Middle frontal gyrus (tissue), 1 donor: ENCODE data around the gene TIPIN.
"Not testable (repeated sequence)": the region's sequence is repeated elsewhere in the genome, so short reads cannot be mapped to it uniquely, and the experiment has no call there.

ENCODE experiments used
- DNase-seq: peaks from one replicate; pipeline ENCODE4 v3.0.0-alpha.2; 2015; ENCODE audit warnings: low spot score; ENCODE audit errors: extremely low spot score

The TIPIN gene

DNA sequence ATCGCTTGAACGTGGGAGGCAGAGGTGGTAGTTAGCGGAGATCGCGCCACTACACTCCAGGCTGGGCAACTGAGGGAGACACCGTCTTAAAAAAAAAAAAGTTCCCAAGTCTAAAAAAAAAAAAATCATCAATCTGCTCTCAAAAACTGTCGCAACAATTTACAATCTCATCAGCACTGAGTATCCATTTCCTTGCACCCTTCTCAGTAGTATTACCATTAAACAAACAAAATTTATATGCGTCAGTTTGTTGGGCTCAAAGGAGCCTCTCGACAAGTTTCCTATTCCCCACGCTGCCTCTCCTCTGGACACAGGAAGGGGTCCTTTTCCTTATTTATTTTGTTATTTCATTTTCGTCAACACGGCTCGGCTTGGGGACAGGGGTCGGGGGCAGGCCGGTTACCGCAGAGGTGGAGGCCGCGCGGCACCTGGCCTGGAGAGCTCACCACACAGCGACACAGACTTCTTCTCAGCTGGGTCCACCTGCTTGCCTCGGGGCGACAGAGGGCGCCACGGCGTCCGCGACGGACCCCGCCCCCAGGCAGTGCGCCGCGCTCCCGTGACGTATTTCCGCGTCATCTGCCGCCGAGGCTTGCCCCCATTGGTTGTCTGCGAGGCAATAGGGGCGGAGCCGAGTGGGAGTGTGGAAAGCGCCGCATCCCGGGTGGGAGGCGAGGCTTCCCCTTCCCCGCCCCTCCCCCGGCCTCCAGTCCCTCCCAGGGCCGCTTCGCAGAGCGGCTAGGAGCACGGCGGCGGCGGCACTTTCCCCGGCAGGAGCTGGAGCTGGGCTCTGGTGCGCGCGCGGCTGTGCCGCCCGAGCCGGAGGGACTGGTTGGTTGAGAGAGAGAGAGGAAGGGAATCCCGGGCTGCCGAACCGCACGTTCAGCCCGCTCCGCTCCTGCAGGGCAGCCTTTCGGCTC lies 30.0 kb upstream of the TIPIN start, which contains the start of gene MAP2K1:
Gene MAP2K1 (plus strand): TSS at position 709 of the 920 bp plus-strand sequence. CDS start 436 bp downstream, outside the sequence.
- peak; percentile 96 for DNase-seq

DNA sequence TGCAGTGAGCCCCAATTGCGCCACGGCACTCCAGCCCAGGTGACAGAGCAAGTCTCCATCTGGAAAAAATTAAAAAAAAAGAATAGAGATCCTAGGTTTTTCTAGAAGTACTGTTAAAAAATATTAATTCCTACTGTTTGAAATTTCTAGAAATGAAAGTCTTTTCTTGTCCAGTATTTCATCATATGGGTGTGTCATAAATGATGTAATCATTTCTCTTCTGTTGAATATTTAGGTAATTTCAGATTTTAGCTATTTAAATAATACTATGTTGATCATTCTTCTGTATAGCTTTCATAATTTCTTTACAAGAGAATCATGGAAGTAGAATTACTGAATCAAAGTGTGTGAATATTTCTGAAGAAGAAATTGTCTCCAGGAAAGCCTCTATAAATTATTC lies 24.9 kb upstream of the TIPIN start:
- not testable (repeated sequence) for DNase-seq

DNA sequence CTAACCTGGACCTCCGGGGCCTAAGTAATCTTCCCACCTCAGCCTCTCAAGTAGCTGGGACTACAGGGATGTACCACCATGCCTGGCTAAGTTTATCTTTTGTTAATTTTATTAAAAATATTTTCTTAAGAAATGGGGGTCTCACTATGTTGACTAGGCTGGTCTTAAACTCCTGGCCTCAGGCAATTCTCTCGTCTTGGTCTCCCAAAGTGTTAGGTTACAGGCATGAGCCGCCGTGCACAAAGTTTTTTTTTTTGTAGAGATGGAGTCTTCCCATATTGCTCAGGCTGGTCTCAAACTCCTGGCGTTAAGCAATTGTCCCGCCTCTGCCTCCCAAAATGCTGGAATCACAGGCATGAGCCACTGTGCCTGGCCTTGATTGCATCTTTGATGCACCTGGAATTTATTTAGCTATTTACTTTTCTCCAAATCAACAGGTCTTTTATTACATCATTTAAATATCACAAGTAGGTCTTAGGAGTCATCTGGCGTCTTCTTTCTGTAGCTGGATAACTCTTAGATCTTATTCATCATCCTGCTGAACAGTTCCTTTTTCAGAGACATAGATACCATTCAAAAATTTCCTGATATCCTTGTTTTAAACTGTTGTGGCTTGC lies 22.4 kb upstream of the TIPIN start:
- DNase-seq = no peak

DNA sequence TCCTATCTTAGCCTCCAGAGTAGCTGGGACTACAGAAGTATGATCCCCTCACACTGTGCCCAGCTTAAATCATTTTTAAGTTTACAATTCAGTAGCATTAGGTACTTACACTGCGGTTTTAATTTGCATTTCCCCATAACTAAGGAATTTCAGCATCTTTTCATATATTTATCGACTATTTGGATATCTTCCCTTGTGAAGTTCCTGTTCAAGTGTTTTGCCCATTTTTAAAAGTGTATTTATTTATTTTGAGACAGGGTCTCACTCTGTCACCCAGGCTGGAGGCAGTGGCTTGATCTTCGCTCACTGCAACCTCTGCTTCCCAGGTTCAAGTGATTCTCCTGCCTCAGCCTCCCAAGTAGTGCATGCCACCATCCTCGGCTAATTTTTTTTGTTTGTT lies 17.7 kb upstream of the TIPIN start:
- DNase-seq = no peak

DNA sequence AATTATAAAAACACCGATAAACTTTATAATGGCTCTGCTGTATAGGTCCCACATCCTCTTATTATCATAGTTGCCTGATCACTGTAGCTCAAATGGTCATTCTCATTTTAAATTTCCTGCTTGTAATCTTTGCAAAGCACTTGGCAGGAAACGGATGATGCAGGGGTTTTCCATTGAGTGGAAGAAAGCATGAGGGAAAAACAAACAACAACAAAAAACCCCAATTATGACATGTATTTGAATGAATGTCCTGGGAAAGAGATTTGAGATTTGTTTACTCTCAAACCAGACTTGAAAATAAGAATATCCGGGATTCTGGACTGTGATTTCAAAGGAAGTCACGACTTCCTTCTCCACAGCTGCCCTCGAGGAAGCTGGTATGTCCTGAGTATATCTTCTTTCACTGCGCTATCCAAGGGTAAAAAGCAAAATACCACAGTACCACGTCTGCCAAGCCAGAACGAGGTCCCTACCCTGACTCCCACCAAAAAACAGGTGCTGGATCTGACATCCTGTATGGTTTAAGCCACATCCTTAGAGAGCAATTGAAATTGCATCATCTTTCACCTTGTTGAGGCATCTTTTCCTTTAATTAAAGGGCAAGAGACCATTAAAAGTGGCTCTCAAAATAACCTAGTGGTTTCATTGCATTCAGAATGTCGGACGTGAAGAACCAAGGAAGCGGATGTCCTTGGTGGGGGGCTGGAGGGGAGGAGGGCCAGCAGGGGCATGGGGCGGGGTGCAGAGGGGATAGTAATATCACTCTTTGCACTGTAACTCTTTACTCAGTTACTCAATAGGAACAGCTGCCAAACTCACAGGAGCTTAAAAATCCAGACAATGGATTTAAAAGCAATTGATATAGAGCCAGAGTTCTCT lies 13.5 kb upstream of the TIPIN start:
- no peak for DNase-seq

DNA sequence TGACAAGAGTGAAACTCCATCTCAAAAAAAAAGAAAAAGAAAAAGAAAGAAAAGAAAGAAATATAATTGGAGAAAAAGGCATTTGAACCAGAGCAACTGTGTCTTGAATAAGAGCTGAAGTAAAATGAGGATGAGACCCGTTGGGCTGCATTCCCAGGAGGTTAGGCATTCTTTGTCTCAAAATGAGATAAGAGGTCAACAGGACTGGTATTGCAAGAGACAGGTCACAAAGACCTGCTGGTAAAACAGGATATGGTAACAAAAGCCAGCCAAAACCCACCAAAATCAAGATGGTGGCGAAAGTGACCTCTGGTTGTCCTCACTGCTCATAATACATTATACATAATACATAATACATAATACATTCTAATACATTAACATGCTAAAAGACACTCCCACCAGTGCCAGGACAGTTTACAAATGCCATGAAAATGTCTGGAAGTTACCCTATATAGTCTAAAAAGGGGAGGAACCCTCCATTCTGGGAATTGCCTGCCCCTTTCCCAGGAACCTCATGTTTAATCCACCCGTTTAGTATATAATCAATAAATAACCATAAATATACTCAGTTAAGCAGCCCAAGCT lies 8.6 kb upstream of the TIPIN start:
- no peak for DNase-seq

DNA sequence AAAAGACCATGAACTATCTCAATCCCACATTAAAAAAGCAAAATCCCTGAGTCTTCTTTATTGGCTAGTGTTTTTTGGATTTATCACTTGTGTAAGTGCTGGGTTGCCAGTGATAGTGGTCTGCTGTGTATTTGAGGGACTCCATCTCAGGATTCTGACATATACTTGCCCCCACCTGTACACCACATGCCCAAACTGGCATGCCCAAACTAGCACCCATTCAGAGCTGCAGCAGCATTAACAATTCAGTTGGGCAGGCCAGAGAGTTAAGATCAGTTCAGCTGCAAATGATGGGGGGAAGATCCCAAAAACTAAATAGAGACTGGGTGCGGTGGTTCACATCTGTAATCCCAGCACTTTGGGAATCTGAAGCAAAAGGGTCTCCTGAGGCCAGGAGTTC lies 6.3 kb upstream of the TIPIN start:
- no peak for DNase-seq

DNA sequence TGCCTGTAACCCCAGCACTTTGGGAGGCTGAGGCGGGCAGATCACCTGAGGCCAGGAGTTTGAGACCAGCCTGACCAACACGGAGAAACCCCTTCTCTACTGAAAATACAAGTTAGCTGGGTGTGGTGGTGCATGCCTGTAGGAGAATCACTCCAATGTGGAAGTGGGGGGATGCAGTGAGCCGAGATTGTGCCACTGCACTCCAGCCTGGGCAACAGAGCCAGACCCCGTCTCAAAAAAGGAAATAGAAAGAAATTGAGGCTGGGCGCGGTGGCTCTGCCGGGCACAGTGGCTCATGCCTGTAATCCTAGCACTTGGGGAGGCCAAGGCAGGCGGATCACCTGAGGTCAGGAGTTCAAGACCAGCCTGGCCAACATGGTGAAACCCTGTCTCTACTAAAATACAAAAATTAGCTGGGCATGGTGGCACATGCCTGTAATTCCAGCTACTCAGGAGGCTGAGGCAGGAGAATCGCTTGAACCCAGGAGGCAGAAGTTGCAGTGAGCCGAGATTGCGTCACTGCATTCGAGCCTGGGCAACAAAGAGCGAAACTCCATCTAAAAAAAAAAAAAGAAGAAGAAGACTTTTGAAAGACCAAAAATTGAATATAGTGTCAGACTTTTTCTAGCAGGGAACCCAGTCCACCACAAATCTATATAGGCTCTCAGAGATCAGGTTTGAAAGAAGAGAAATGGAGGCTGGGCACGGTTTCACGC lies 5.4 kb upstream of the TIPIN start:
- DNase-seq = not testable (repeated sequence)

DNA sequence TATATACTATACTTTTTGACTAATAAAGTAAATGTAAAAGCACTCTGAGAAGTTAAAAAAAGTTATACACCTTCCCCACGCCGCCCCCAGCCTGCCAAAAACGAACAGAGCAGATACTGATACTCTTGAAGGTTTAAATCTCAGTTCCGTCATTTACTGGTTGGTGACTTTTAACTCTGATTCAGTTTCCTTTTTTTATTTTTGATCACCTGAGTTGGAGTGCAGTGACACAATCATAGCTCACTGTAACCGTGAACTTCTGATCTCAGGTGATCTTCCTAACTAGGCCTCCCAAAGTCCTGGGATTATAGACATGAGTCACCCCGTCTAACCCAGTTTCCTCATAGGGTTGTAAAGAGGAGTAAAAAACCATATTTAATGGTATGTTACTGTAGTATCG lies 3.3 kb upstream of the TIPIN start:
- DNase-seq = no peak

DNA sequence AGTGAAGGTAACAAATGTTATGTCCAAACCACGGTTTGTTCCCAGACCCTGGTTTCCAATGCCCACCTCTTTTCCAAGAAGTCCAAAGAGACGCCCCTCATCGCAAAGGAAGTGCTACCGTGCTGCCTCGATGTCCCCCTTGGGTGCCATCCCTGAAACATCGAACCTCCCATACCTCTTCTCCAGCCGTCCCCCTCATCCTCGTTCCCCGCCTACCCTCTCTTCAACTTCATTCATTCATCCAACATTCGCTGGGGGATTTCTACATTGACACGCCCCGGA lies 467 bp downstream of the TIPIN start:
- DNase-seq = no peak

DNA sequence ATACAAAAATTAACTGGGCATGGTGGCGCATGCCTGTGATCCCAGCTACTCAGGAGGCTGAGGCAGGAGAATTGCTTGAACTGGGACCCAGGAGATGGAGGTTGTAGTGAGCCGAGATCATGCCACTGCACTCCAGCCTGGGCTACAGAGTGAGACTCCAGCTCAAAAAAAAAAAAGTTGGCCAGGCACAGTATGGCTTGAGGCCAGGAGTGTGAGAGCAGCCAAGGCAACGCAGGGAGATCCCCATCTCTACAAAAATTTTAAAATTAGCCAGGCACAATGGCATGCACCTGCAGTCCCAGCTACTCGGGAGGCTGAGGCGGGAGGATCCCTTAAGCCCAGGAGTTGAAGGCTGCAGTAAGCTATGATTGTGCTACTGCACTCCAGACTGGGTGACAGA lies 8.0 kb downstream of the TIPIN start:
- not testable (repeated sequence) for DNase-seq

DNA sequence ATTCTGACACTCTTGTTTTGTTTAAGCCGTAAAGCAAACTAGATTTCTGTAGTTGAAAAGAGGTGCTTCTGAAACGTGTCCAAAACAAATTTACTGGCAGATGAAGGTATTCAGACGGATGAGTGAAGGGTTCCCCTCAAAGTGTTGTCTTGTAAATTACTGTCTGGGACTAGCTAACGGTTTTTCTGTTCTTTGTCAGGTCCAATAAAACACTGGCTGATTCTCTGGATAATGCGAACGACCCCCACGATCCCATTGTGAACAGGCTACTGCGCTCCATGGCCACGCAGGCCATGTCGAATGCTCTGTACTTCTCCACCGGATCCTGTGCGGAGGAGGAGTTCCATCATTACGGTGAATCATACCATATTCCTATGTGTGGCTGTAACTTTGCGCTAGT lies 27.7 kb downstream of the TIPIN start:
- no peak for DNase-seq

DNA sequence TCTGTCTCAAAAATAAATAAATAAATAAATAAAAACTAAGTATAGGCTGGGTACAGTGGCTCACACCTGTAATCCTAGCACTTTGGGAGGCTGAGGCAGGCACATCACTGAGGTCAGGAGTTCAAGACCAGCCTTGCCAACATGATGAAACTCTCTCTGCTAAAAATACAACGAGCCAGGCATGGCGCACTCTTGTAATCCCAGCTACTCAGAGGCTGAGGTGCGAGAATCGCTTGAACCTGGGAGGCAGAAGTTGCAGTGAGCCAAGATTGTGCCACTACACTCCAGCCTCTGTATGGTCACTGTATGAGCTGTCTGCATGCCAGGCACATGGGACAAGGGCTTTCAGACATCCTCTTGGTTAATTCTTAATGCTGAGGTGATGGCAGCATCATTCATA lies 28.7 kb downstream of the TIPIN start:
- no peak for DNase-seq

DNA sequence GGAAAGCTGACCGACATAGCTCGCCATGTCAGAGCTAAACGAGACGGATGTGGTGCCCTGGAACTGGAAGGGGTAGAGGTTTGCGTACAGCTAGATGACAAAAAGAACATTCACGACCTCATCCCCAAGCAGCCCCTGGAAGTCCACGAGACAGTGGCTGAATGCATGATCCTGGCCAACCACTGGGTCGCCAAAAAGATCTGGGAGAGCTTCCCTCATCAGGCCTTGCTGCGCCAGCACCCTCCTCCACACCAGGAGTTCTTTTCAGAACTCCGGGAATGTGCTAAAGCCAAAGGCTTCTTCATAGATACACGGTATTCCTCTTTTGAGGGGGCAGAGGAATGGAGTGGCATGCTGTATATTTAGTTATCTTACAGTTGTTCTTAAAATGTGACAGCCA lies 30.4 kb downstream of the TIPIN start:
- DNase-seq = peak; percentile 14

DNA sequence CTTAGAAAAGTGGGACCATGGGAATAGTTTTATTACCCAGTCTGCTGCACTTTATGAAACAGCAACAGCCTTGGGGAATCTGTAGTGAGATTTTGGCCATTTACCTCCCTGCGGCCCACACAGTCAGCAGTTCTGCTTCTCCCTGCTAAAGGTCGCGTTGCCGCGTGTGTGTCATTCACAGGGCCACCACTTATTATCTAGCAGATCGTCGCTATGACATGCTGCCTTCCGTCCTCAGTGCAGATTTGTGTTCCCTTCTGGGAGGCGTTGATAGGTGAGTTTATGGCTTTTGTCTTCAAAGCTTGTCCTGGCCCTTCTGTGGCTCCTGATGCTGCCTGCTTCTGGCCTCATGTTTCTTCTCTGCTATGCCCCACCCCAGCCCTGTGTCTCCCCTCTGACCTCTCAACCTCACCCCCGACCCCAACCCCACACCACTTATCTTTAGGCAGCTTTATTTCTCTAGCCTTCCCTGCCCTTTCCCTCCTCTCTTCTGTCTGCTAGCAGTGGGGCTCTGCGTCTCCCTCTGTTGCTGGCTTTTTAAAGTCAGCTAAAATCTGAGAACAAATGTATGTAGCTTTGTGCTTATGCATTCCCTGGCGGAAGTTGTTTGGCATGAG lies 33.1 kb downstream of the TIPIN start:
- DNase-seq = no peak

DNA sequence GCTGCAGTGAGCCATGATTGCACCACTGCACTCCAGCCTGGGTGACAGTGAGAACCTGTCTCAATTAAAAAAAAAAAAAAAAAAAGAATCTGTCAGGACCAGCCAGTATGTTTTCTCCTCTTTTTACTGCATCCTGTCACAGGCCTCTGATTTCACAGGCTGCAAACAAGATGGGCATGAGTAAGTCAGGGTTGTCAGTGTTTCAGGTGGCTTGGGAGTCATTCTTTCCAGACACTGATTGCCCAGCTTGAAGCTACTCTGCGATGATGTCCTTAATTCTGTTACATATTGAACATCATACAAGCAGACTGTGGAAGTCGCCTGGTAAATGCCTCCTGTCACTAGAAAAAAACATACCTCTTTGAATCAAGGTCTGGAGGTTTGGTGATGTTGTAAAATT lies 44.3 kb downstream of the TIPIN start:
- no peak for DNase-seq

DNA sequence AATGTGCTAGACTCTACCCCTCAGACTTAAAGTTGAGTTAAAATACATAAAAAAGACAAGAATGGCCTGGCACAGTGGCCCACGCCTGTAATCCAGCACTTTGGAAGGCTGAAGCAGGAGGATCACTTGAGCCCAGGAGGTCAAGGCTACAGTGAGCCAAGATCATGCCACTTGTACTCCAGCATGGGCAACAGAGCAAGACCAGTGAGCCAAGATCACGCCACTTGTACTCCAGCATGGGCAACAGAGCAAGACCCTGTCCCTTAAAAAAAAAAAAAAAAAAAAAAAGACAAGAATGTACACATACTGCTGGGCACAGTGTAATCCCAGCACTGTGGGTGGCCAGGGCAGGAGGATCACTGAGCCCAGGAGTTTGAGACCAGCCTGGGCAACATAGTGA lies 45.7 kb downstream of the TIPIN start:
- no peak for DNase-seq

DNA sequence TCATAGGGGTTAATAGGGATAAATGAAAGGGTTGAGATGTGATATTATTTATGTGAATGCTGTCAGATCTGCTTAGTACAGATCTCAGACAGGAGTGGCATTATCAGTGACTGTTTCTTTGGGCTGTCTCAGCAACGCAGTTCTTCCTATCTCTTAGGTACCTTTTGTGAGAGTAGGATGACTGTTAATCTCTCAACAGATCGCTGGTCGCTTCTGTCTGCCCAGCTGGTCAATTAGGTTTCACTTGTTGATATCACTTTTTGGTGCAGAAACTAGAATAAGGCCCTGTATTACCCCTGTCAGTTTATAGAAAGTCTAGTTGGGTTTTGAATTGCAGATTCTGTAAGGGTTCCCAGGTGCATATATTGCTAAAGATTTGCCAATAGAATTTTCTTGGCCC lies 46.7 kb downstream of the TIPIN start:
- no peak for DNase-seq

DNA sequence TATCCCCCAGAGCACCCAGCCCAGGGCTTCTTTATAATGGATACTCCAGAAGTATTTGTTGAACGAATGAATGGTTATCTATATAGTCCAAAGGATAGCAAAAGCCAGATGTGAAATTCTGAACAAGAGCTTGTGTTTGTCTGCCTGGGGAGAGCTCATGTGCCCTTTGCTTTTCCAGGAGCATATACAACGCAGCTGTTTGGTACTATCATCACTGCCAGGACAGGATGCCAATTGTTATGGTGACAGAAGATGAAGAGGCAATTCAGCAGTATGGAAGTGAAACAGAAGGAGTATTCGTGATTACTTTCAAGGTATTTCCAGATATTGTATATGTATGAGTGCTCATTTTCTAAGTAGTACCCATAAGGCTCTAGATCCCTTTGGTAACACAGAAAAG lies 48.0 kb downstream of the TIPIN start:
- no peak for DNase-seq

DNA sequence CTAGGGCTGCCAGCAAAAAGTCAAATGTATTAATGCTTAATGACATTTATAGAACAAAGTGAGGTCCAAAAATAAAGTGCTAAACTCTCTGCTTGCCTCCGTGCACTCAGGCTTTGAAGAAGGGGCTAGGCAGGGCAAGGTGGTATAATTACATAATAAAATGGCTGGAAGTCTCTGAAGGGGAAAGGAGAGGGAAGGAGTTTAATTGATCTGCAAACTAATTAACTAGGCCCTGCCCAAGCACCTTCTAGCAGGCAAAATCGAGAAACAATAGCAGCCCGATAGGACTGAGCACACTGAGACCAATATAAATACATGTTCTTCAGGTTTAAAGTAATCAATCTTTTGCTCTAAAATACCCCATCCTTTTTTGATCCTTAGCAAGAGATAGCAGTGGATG lies 50.1 kb downstream of the TIPIN start:
- DNase-seq = no peak

DNA sequence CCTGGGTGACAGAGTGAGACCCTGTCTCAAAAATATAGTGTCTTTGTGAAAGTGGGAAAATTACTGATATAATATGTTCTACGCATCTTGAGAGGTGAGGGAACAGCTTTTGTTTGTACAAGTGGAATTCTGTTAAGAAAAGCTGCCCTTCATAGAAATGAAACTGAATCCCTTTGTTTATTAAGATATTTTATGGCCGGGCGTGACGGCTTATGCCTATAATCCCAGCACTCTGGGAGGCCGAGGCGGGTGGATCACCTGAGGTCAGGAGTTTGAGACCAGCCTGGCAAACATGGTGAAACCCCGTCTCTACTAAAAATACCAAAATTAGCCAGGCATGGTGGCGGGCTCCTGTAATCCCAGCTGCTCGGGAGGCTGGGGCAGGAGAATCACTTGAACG lies 52.1 kb downstream of the TIPIN start:
- DNase-seq = not testable (repeated sequence)
